ENCODE measurements around the gene ELFN1.

The ELFN1 gene

DNA sequence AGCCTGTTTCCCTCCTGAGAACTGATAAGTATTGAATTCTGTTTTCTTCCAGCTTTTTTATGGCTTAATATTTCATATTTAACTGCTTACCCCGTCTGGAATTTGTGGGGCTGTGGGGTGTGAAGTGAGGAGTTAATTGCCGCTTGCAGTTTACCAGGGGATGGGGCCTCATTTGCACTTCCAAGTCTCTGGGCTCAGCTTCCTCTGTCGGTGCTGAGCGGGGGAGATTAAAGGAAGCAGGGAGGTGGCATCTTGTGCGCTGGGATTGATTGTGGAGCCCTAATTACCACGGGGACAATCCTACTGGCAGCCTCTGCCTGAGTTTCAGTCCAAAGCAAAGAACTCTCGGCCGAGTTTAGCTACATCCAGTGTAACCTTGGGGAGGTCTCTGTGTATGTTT lies 33.4 kb downstream of the ELFN1 start:
- Histone ChIP-seq H3K9me3 (ENCODE audit: control insufficient read depth, low read depth, low read length) (peaks cover 8% of the 10 kb centered on the region), H3K36me3 (ENCODE audit: control insufficient read depth, low read depth, low read length) (no peaks in the 10 kb centered on the region), H3K27me3 (ENCODE audit: control insufficient read depth, insufficient read depth, low read length) (peaks cover 27% of the 10 kb centered on the region), H3K4me1 (ENCODE audit: control insufficient read depth, low read depth, low read length) (peaks cover 17% of the 10 kb centered on the region), H3K9ac (ENCODE audit: low read length) (no peak overlapping the region), H3K27ac (ENCODE audit: low read length) (no peak overlapping the region), H3K4me3 (ENCODE audit: low read length) (no peak overlapping the region)

GRCh38 chr7:1703871-1704810 lies 34.1 kb downstream of the ELFN1 start:
- H3K4me1 ChIP-seq (ENCODE audit: control insufficient read depth, low read depth, low read length) = peaks cover 17% of the 10 kb centered on the region
- peaks cover 27% of the 10 kb centered on the region for H3K27me3 ChIP-seq (ENCODE audit: control insufficient read depth, insufficient read depth, low read length)
- no peaks in the 10 kb centered on the region for H3K36me3 ChIP-seq (ENCODE audit: control insufficient read depth, low read depth, low read length)
- H3K9ac ChIP-seq (ENCODE audit: low read length) = no peak overlapping the region
- H3K27ac ChIP-seq (ENCODE audit: low read length) = no peak overlapping the region
- peaks cover 8% of the 10 kb centered on the region for H3K9me3 ChIP-seq (ENCODE audit: control insufficient read depth, low read depth, low read length)
- no peak overlapping the region for H3K4me3 ChIP-seq (ENCODE audit: low read length)

- no peak overlapping the region for H3K4me3 ChIP-seq (ENCODE audit: low read length)
These were observed 35.0 kb downstream of the ELFN1 start for GRCh38 chr7:1704811-1705738.

DNA sequence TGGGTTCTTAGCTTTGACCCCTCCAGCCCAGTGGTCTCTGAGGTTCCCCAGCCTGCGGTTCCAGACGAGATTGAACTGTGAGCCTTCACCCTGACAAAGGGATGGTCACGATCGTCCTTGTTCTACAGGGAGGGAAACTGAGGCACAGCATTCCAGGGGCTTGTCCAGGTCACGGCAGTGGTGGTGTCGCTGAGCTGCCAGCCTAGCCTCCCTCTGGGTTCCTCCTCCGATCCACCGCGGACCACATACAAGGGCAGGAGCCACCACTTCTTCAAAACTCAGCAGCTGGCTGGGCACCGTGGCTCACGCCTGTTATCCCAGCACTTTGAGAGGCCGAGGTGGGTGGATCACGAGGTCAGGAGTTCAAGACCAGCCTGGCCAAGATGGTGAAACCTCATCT lies 35.8 kb downstream of the ELFN1 start:
- Histone ChIP-seq H3K27ac (ENCODE audit: low read length) (no peak overlapping the region), H3K36me3 (ENCODE audit: control insufficient read depth, low read depth, low read length) (no peaks in the 10 kb centered on the region), H3K4me3 (ENCODE audit: low read length) (no peak overlapping the region), H3K9me3 (ENCODE audit: control insufficient read depth, low read depth, low read length) (peaks cover 14% of the 10 kb centered on the region), H3K27me3 (ENCODE audit: control insufficient read depth, insufficient read depth, low read length) (peaks cover 27% of the 10 kb centered on the region), H3K4me1 (ENCODE audit: control insufficient read depth, low read depth, low read length) (peaks cover 17% of the 10 kb centered on the region), H3K9ac (ENCODE audit: low read length) (no peak overlapping the region)

More at GRCh38 chr7:1704811-1705738, 35.0 kb downstream of the ELFN1 start:
- H3K27me3 ChIP-seq (ENCODE audit: control insufficient read depth, insufficient read depth, low read length) = peaks cover 27% of the 10 kb centered on the region
- peaks cover 14% of the 10 kb centered on the region for H3K9me3 ChIP-seq (ENCODE audit: control insufficient read depth, low read depth, low read length)
- no peaks in the 10 kb centered on the region for H3K36me3 ChIP-seq (ENCODE audit: control insufficient read depth, low read depth, low read length)
- no peak overlapping the region for H3K9ac ChIP-seq (ENCODE audit: low read length)
- no peak overlapping the region for H3K27ac ChIP-seq (ENCODE audit: low read length)
- peaks cover 17% of the 10 kb centered on the region for H3K4me1 ChIP-seq (ENCODE audit: control insufficient read depth, low read depth, low read length)

DNA sequence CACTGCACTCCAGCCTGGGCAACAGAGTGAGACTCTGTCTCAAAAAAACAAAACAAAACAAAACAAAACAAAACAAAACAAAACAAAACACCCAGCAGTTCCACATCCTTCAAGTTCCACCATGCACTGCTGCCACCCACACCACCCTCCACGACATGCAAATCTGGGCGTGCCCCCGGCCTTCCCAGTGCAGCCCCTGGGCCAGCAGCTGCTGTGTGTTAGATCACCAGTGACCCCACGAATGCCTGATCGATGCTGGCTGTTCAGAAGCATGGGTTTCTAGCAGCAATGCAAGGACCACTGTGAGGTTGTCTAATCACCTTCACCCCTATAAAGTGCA lies 36.3 kb downstream of the ELFN1 start:
- H3K27ac ChIP-seq (ENCODE audit: low read length) = no peak overlapping the region
- peaks cover 14% of the 10 kb centered on the region for H3K9me3 ChIP-seq (ENCODE audit: control insufficient read depth, low read depth, low read length)
- H3K27me3 ChIP-seq (ENCODE audit: control insufficient read depth, insufficient read depth, low read length) = peaks cover 27% of the 10 kb centered on the region
- peaks cover 17% of the 10 kb centered on the region for H3K4me1 ChIP-seq (ENCODE audit: control insufficient read depth, low read depth, low read length)
- no peak overlapping the region for H3K9ac ChIP-seq (ENCODE audit: low read length)
- no peak overlapping the region for H3K4me3 ChIP-seq (ENCODE audit: low read length)
- H3K36me3 ChIP-seq (ENCODE audit: control insufficient read depth, low read depth, low read length) = no peaks in the 10 kb centered on the region

DNA sequence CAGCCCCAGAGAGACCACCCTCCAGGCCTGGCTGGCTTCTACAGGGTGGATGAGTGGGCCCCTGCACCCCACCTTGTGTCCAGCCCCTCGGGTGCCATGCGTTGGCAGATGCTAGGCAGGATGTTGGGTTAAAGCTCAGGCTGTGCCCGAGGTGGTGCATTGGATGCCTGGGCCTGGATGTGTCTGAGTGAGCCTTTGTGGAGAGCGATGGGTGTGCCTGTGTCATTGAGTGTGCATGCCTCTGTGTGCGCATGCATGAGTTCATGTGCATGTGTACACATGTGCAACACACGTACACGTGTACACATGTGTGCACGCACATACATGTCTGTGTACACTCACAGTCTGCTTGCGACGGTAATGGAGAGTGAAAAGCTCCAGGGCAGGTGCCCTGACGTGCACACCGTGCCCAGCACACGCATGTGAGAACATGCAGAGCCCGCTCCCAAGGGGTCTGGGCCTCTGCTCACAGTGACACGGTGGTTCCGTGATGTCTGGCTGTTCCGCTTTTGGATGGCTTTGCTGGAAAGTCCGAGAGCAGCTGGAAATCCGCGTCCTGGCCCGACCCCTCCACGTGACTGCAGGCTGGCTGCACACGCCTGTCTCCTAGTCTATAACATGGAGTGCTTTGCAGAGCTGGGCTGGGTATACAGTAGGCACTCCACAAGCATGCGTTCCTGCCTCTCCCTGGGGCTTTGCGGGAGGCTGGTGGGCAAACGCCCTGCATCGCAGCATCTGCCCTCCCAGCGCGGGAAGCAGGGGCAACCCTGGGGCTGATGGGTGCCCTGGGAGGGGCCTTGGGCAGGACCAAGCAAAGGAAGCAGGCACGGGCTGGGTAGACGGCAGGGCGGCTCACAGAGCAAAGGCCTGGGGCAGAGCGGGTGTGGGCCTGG lies 36.9 kb downstream of the ELFN1 start:
- H3K27me3 ChIP-seq (ENCODE audit: control insufficient read depth, insufficient read depth, low read length) = peaks cover 27% of the 10 kb centered on the region
- peaks cover 17% of the 10 kb centered on the region for H3K4me1 ChIP-seq (ENCODE audit: control insufficient read depth, low read depth, low read length)
- no peak overlapping the region for H3K27ac ChIP-seq (ENCODE audit: low read length)
- H3K36me3 ChIP-seq (ENCODE audit: control insufficient read depth, low read depth, low read length) = no peaks in the 10 kb centered on the region
- no peak overlapping the region for H3K9ac ChIP-seq (ENCODE audit: low read length)
- H3K4me3 ChIP-seq (ENCODE audit: low read length) = no peak overlapping the region
- peaks cover 14% of the 10 kb centered on the region for H3K9me3 ChIP-seq (ENCODE audit: control insufficient read depth, low read depth, low read length)

DNA sequence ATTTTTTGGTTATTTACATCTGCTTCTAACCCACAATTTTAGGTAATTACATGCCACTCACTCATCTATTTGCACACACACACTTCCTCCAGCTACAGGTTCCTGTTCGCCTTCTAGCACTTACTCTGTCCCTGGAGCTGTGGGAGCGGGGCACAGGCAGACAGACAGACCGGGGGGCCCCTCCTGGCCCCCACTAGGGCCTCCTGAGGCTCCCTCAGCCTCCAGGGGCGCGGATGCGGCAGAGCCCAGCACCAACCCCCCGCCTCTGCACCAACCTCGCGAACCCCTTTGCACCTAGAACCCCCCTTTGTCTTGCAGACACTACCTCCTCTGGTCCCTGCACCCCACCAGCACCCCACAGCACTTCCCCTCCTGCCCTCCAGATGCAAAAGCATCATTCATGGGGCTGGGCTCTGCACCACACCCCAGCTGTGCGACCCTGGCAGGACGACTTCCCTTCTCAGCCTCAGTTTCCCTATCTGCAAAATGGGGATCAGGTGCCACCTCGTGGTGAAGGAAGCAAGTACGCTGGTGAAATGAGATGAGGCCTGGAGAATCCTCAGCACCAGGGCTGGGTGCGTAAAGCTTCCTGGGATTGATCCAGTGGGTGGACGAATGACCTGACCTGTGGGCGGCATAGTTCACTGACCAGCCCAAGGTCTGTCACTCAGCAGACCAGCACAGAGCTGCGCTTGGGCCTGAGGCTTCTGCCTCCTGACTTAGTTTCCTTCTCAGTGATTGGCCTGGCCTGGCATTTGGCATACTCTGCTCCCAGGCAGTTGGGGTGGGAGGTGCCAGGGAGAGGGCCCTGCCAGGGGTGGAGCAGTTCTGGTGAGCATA lies 37.9 kb downstream of the ELFN1 start:
- Histone ChIP-seq H3K36me3 (ENCODE audit: control insufficient read depth, low read depth, low read length) (no peaks in the 10 kb centered on the region), H3K9ac (ENCODE audit: low read length) (no peak overlapping the region), H3K4me1 (ENCODE audit: control insufficient read depth, low read depth, low read length) (peaks cover 19% of the 10 kb centered on the region), H3K27ac (ENCODE audit: low read length) (no peak overlapping the region), H3K9me3 (ENCODE audit: control insufficient read depth, low read depth, low read length) (peaks cover 6% of the 10 kb centered on the region), H3K27me3 (ENCODE audit: control insufficient read depth, insufficient read depth, low read length) (peaks cover 24% of the 10 kb centered on the region), H3K4me3 (ENCODE audit: low read length) (no peak overlapping the region)

GRCh38 chr7:1708596-1709251 lies 38.6 kb downstream of the ELFN1 start:
- Histone ChIP-seq H3K27me3 (ENCODE audit: control insufficient read depth, insufficient read depth, low read length) (peaks cover 16% of the 10 kb centered on the region), H3K4me3 (ENCODE audit: low read length) (no peak overlapping the region), H3K36me3 (ENCODE audit: control insufficient read depth, low read depth, low read length) (no peaks in the 10 kb centered on the region), H3K9ac (ENCODE audit: low read length) (no peak overlapping the region), H3K4me1 (ENCODE audit: control insufficient read depth, low read depth, low read length) (peaks cover 24% of the 10 kb centered on the region), H3K9me3 (ENCODE audit: control insufficient read depth, low read depth, low read length) (peaks cover 6% of the 10 kb centered on the region), H3K27ac (ENCODE audit: low read length) (no peak overlapping the region)

GRCh38 chr7:1709281-1709680 lies 39.2 kb downstream of the ELFN1 start:
- no peak overlapping the region for H3K4me3 ChIP-seq (ENCODE audit: low read length)
- H3K27me3 ChIP-seq (ENCODE audit: control insufficient read depth, insufficient read depth, low read length) = peaks cover 11% of the 10 kb centered on the region
- H3K27ac ChIP-seq (ENCODE audit: low read length) = no peak overlapping the region
- H3K9ac ChIP-seq (ENCODE audit: low read length) = no peak overlapping the region
- peaks cover 26% of the 10 kb centered on the region for H3K4me1 ChIP-seq (ENCODE audit: control insufficient read depth, low read depth, low read length)
- peaks cover 6% of the 10 kb centered on the region for H3K9me3 ChIP-seq (ENCODE audit: control insufficient read depth, low read depth, low read length)
- no peaks in the 10 kb centered on the region for H3K36me3 ChIP-seq (ENCODE audit: control insufficient read depth, low read depth, low read length)

GRCh38 chr7:1709900-1710299 lies 39.8 kb downstream of the ELFN1 start:
- Histone ChIP-seq H3K27me3 (ENCODE audit: control insufficient read depth, insufficient read depth, low read length) (peaks cover 4% of the 10 kb centered on the region), H3K4me3 (ENCODE audit: low read length) (no peak overlapping the region), H3K36me3 (ENCODE audit: control insufficient read depth, low read depth, low read length) (no peaks in the 10 kb centered on the region), H3K9me3 (ENCODE audit: control insufficient read depth, low read depth, low read length) (peaks cover 6% of the 10 kb centered on the region), H3K27ac (ENCODE audit: low read length) (no peak overlapping the region), H3K9ac (ENCODE audit: low read length) (no peak overlapping the region), H3K4me1 (ENCODE audit: control insufficient read depth, low read depth, low read length) (peaks cover 21% of the 10 kb centered on the region)

All from iPS-18a (cell line).